WTC11 (cell line): ENCODE results near the gene THSD7B. TPM values are rescaled to one million over a fixed set of nuclear protein-coding genes. Genes with fewer than 3 reads are reported as not detected.

Source experiments
- ATAC-seq: fragments of 200-7000 bp; cut with Tn5 transposase; 2 replicates; pipeline ENCODE4 v1.10.0; 2021; ENCODE audit warnings: mild to moderate bottlenecking, moderate library complexity
- CTCF ChIA-PET: fragments of 300-600 bp; sonication (Branson Sonifier 250); formaldehyde crosslinking; loops from one replicate; lab custom pipeline; 2021; ENCODE audit warnings: antibody characterized with exemption; lab: Charles Lee
- POLR2A ChIA-PET: fragments of 350-600 bp; sonication (Branson Sonifier 250); formaldehyde crosslinking; loops from one replicate; lab custom pipeline; 2021; ENCODE audit warnings: antibody characterized with exemption; lab: Charles Lee
- DNase-seq: peaks from one replicate; pipeline ENCODE4 v3.0.0; 2021; ENCODE audit warnings: low spot score
- H3K27ac Mint-ChIP-seq: 2 replicates; pipeline ENCODE4 v1.8.0; 2021; ENCODE audit warnings: mixed read lengths
- H3K27me3 Mint-ChIP-seq: 2 replicates; pipeline ENCODE4 v1.8.0; 2021; ENCODE audit warnings: low read depth, mild to moderate bottlenecking, moderate library complexity, mixed read lengths
- H3K36me3 Mint-ChIP-seq: 2 replicates; pipeline ENCODE4 v1.8.0; 2021; ENCODE audit warnings: mixed read lengths
- H3K4me1 Mint-ChIP-seq: 2 replicates; pipeline ENCODE4 v1.8.0; 2022; ENCODE audit warnings: mixed read lengths
- H3K4me3 Mint-ChIP-seq: 2 replicates; pipeline ENCODE4 v1.8.0; 2021; ENCODE audit warnings: mild to moderate bottlenecking, moderate library complexity, mixed read lengths
- H3K9me3 Mint-ChIP-seq: 2 replicates; pipeline ENCODE4 v1.8.0; 2021; ENCODE audit warnings: mixed read lengths
- FOXJ3 ChIP-seq: sonication (generic); formaldehyde crosslinking; IDR thresholded peaks from 2 replicates; pipeline ENCODE4 v1.9.0; 2021; ENCODE audit warnings: missing genetic modification reagents, mild to moderate bottlenecking, borderline replicate concordance
- GABPB1 ChIP-seq: sonication (generic); formaldehyde crosslinking; IDR thresholded peaks from 2 replicates; pipeline ENCODE4 v1.8.1; 2023; ENCODE audit warnings: mild to moderate bottlenecking, missing genetic modification reagents
- GTF2I ChIP-seq: fragments of 250-450 bp; sonication (Bioruptor Pico); conservative IDR thresholded peaks from 2 replicates; pipeline ENCODE4 v1.4.0; 2021; ENCODE audit warnings: mild to moderate bottlenecking
- HMGA2 ChIP-seq: fragments of 250-450 bp; sonication (Bioruptor Pico); IDR thresholded peaks from 2 replicates; pipeline ENCODE4 v1.4.0; 2021; ENCODE audit warnings: mild to moderate bottlenecking, moderate library complexity
- IRF2 ChIP-seq: sonication (generic); formaldehyde crosslinking; IDR thresholded peaks from 2 replicates; pipeline ENCODE4 v1.8.0; 2022; ENCODE audit warnings: low read depth, missing genetic modification reagents, borderline replicate concordance
- OVOL2 ChIP-seq: fragments of 250-450 bp; sonication (Bioruptor Pico); IDR thresholded peaks from 2 replicates; pipeline ENCODE4 v1.9.0; 2021; ENCODE audit warnings: mild to moderate bottlenecking, borderline replicate concordance
- RORB ChIP-seq: fragments of 250-450 bp; sonication (Bioruptor Pico); IDR thresholded peaks from 2 replicates; pipeline ENCODE4 v1.9.0; 2021; ENCODE audit warnings: mild to moderate bottlenecking
- SMAD4 ChIP-seq: sonication (generic); formaldehyde crosslinking; IDR thresholded peaks from 2 replicates; pipeline ENCODE4 v1.8.0; 2022; ENCODE audit warnings: mild to moderate bottlenecking, missing genetic modification reagents
- ZNF138 ChIP-seq: sonication (generic); formaldehyde crosslinking; conservative IDR thresholded peaks from 2 replicates; pipeline ENCODE4 v1.8.1; 2022; ENCODE audit warnings: mild to moderate bottlenecking, moderate library complexity, missing genetic modification reagents
- ZNF219 ChIP-seq: sonication (generic); formaldehyde crosslinking; IDR thresholded peaks from 2 replicates; pipeline ENCODE4 v1.8.0; 2023; ENCODE audit warnings: missing genetic modification reagents, mild to moderate bottlenecking, borderline replicate concordance
- ZNF263 ChIP-seq: sonication (generic); formaldehyde crosslinking; IDR thresholded peaks from 2 replicates; pipeline ENCODE4 v1.8.1; 2022; ENCODE audit warnings: low read depth, mild to moderate bottlenecking, moderate library complexity, missing genetic modification reagents
- ZNF396 ChIP-seq: fragments of 250-450 bp; sonication (Bioruptor Pico); IDR thresholded peaks from 2 replicates; pipeline ENCODE4 v1.8.0; 2021; ENCODE audit warnings: mild to moderate bottlenecking, moderate library complexity, borderline replicate concordance
- ZNF416 ChIP-seq: fragments of 250-450 bp; sonication (Bioruptor Pico); IDR thresholded peaks from 2 replicates; pipeline ENCODE4 v1.9.0; 2021; ENCODE audit warnings: mild to moderate bottlenecking, inconsistent platforms
- total RNA-seq: library from RNA; stranded (reverse); gene quantifications from 3 replicates; pipeline ENCODE4 v1.2.3, GENCODE V29; 2021
- TF ChIP-seq, protein P1 (sequence below): fragments of 250-450 bp; sonication (Bioruptor Pico); IDR thresholded peaks from 2 replicates; pipeline ENCODE4 v1.9.0; 2021; ENCODE audit warnings: mild to moderate bottlenecking
- TF ChIP-seq, protein P2 (sequence below): fragments of 250-450 bp; sonication (Bioruptor Pico); IDR thresholded peaks from 2 replicates; pipeline ENCODE4 v1.8.0; 2021; ENCODE audit warnings: mild to moderate bottlenecking
- TF ChIP-seq, protein P3 (sequence below): fragments of 250-450 bp; sonication (Bioruptor Pico); IDR thresholded peaks from 2 replicates; pipeline ENCODE4 v1.9.0; 2021; ENCODE audit warnings: moderate library complexity, mild to moderate bottlenecking, inconsistent platforms, borderline replicate concordance
- TF ChIP-seq, protein P4 (sequence below): sonication (generic); formaldehyde crosslinking; IDR thresholded peaks from 2 replicates; pipeline ENCODE4 v1.8.0; 2022; ENCODE audit warnings: mild to moderate bottlenecking, missing genetic modification reagents
- TF ChIP-seq, protein P5 (sequence below): fragments of 250-450 bp; sonication (Bioruptor Pico); IDR thresholded peaks from 2 replicates; pipeline ENCODE4 v2.1.2; 2022; ENCODE audit warnings: mild to moderate bottlenecking, moderate library complexity
- TF ChIP-seq, protein P6 (sequence below): sonication (generic); formaldehyde crosslinking; IDR thresholded peaks from 2 replicates; pipeline ENCODE4 v1.8.1; 2023; ENCODE audit warnings: mild to moderate bottlenecking, missing genetic modification reagents
- TF ChIP-seq, protein P7 (sequence below): sonication (generic); formaldehyde crosslinking; IDR thresholded peaks from 2 replicates; pipeline ENCODE4 v1.8.1; 2022; ENCODE audit warnings: mild to moderate bottlenecking, missing genetic modification reagents, moderate library complexity, borderline replicate concordance

The THSD7B gene
- total RNA-seq, 1 experiment from 2014 or later, result 2.9 TPM

DNA sequence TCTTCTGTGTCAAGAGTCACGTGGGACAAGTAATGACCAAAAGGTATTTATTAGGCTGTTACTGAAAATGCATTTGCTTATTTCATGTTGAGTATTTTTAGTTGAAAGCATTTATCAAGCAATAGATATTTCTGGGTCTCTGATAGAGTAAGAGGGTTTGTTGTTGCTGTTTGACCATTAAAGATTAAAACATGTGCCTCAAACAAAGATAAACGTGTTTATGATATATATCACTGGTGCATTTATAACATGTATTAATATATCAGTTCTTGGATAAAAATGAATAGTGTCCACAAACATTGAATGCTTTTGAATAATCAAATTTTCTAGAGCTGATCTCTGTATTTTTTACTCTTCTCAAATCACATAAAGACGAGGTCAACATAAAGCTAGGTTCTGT is 467.7 kb downstream of the THSD7B start:
- Mint-ChIP-seq H3K27me3 (no peaks in the 10 kb centered on the region), H3K9me3 (no peaks in the 10 kb centered on the region; the same call in 1 of the 2 replicates), H3K4me3 (no peak overlapping the region), H3K36me3 (no peaks in the 10 kb centered on the region)
- TF ChIP-seq ZNF416 (no peak), IRF2 (CRISPR knock-in tag) (no peak)
- TF ChIP-seq, protein P1, sequence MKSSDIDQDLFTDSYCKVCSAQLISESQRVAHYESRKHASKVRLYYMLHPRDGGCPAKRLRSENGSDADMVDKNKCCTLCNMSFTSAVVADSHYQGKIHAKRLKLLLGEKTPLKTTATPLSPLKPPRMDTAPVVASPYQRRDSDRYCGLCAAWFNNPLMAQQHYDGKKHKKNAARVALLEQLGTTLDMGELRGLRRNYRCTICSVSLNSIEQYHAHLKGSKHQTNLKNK, result no peak
- TF ChIP-seq, protein P2, sequence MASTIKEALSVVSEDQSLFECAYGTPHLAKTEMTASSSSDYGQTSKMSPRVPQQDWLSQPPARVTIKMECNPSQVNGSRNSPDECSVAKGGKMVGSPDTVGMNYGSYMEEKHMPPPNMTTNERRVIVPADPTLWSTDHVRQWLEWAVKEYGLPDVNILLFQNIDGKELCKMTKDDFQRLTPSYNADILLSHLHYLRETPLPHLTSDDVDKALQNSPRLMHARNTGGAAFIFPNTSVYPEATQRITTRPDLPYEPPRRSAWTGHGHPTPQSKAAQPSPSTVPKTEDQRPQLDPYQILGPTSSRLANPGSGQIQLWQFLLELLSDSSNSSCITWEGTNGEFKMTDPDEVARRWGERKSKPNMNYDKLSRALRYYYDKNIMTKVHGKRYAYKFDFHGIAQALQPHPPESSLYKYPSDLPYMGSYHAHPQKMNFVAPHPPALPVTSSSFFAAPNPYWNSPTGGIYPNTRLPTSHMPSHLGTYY (CRISPR knock-in tag), result no peak
- TF ChIP-seq, protein P3, sequence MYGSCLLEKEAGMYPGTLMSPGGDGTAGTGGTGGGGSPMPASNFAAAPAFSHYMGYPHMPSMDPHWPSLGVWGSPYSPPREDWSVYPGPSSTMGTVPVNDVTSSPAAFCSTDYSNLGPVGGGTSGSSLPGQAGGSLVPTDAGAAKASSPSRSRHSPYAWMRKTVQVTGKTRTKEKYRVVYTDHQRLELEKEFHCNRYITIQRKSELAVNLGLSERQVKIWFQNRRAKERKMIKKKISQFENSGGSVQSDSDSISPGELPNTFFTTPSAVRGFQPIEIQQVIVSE (CRISPR knock-in tag), result no peak
- TF ChIP-seq, all 79 proteins: peak for 0
- DNase-seq, result no peak
- ChIA-PET CTCF (no interaction called here), POLR2A (no interaction called here)
- ATAC-seq, result no peak
- Mint-ChIP-seq H3K27ac (no peak overlapping the region), H3K4me1 (0 out of 2 replicates have a peak, but pooled peaks cover 3% of the 10 kb centered on the region)

DNA sequence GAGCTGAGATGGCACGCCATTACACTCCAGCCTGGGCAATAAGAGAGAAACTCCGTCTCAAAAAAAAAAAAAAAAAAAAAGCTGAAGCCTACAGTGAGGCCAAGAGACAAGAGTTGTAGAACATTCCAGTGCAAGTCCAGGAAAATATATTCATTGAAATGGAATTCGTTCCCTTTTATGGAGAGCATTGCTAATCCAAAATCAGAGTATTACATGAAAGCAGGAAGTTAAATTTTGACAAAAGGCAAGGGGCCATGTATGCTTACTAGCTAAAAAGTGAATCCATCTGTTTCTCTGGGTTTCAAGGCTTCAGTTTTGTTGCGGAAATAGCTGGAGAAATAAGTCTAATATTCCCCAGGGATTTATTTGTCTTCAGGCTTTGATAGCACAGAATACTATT is 471.7 kb downstream of the THSD7B start:
- Mint-ChIP-seq H3K27me3 (no peaks in the 10 kb centered on the region), H3K4me1 (no peaks in the 10 kb centered on the region), H3K27ac (no peak overlapping the region), H3K9me3 (no peaks in the 10 kb centered on the region; the same call in 1 of the 2 replicates), H3K4me3 (no peak overlapping the region), H3K36me3 (no peaks in the 10 kb centered on the region)
- POLR2A ChIA-PET, result no interaction called here
- TF ChIP-seq ZNF138 (CRISPR knock-in tag) (no peak), ZNF263 (CRISPR knock-in tag) (no peak), SMAD4 (no peak), OVOL2 (no peak), ZNF396 (no peak), HMGA2 (CRISPR knock-in tag) (no peak)
- no peak for ATAC-seq
- CTCF ChIA-PET, result interaction anchor here (1.9 kb wide), 1 partner anchor 12 kb away, joined by 4 read pairs; no protein-coding TSS in a partner anchor
- DNase-seq, result no peak

DNA sequence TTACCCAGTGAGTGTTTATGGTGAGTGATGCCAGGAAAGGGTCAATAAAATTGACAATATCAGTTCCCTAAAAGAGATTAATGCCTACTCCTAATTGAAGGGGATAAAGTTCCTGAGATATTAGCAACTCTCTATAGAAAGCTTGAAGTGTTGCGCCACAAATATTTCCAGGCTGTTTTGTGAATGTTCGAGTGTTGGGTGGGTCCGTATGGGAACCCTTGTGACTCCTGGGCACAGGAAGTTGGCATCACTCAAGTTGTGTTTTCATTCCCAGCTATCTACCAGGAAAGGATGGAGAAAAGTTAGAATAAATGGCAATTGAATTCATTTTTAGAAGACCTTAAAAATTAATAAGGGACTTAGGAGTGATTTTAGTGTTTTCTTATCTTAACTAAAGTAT is 472.7 kb downstream of the THSD7B start:
- H3K9me3 Mint-ChIP-seq, result no peaks in the 10 kb centered on the region; the same call in 1 of the 2 replicates
- no peak overlapping the region for H3K4me3 Mint-ChIP-seq

DNA sequence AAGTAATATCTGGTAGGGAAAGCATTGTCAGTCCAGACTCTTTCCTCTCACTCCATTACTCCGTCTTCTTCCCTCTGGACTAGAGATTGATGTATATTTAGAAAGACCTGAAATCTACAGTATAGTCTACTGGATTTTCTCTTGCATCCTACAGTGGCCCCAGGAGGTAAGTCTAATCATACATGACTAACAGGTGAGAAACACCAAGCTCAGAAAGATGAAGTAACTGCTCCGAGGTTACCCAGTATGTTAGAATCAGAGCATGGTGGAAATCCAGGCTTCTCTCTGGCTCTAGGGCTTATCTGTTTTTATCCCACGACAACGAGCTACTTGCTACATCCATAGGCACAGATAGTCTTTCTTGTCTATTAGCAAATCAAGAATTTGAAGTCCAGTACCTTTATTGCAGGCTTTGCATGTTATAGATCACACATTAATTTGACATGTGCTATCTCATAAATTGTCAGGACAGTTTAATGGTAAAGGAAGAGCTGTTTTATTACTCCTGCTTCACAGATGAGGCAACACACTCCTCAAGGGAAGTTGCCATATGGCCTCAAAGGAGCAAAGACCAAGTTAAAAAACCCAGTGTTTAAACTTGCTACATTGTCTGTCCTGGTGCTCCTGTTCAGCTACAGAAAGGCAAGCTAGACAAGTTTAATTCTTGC is 484.3 kb downstream of the THSD7B start:
- DNase-seq, result no peak
- Mint-ChIP-seq H3K36me3 (no peaks in the 10 kb centered on the region), H3K27me3 (no peaks in the 10 kb centered on the region), H3K4me3 (no peak overlapping the region), H3K4me1 (peaks cover 9% of the 10 kb centered on the region; the same call in 1 of the 2 replicates), H3K27ac (no peak overlapping the region), H3K9me3 (no peaks in the 10 kb centered on the region)
- CTCF ChIA-PET, result no interaction called here
- POLR2A ChIA-PET, result no interaction called here
- no peak for ATAC-seq
- no peak for TF ChIP-seq RORB (CRISPR knock-in tag)
- TF ChIP-seq SMAD4, result no peak
- TF ChIP-seq, protein P4, sequence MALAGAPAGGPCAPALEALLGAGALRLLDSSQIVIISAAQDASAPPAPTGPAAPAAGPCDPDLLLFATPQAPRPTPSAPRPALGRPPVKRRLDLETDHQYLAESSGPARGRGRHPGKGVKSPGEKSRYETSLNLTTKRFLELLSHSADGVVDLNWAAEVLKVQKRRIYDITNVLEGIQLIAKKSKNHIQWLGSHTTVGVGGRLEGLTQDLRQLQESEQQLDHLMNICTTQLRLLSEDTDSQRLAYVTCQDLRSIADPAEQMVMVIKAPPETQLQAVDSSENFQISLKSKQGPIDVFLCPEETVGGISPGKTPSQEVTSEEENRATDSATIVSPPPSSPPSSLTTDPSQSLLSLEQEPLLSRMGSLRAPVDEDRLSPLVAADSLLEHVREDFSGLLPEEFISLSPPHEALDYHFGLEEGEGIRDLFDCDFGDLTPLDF (CRISPR knock-in tag), result no peak
- TF ChIP-seq, protein P5, sequence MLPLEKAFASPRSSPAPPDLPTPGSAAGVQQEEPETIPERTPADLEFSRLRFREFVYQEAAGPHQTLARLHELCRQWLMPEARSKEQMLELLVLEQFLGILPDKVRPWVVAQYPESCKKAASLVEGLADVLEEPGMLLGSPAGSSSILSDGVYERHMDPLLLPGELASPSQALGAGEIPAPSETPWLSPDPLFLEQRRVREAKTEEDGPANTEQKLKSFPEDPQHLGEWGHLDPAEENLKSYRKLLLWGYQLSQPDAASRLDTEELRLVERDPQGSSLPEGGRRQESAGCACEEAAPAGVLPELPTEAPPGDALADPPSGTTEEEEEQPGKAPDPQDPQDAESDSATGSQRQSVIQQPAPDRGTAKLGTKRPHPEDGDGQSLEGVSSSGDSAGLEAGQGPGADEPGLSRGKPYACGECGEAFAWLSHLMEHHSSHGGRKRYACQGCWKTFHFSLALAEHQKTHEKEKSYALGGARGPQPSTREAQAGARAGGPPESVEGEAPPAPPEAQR (CRISPR knock-in tag), result no peak
- TF ChIP-seq, protein P6, sequence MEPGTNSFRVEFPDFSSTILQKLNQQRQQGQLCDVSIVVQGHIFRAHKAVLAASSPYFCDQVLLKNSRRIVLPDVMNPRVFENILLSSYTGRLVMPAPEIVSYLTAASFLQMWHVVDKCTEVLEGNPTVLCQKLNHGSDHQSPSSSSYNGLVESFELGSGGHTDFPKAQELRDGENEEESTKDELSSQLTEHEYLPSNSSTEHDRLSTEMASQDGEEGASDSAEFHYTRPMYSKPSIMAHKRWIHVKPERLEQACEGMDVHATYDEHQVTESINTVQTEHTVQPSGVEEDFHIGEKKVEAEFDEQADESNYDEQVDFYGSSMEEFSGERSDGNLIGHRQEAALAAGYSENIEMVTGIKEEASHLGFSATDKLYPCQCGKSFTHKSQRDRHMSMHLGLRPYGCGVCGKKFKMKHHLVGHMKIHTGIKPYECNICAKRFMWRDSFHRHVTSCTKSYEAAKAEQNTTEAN (CRISPR knock-in tag), result no peak
- TF ChIP-seq ZNF263 (CRISPR knock-in tag), result no peak
- TF ChIP-seq FOXJ3, result no peak
- TF ChIP-seq ZNF219 (CRISPR knock-in tag), result no peak
- TF ChIP-seq, protein P7, sequence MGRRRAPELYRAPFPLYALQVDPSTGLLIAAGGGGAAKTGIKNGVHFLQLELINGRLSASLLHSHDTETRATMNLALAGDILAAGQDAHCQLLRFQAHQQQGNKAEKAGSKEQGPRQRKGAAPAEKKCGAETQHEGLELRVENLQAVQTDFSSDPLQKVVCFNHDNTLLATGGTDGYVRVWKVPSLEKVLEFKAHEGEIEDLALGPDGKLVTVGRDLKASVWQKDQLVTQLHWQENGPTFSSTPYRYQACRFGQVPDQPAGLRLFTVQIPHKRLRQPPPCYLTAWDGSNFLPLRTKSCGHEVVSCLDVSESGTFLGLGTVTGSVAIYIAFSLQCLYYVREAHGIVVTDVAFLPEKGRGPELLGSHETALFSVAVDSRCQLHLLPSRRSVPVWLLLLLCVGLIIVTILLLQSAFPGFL, result no peak

More for the DNA sequence above, 472.7 kb downstream of the THSD7B start:
- POLR2A ChIA-PET, result no interaction called here
- no peak overlapping the region for H3K27ac Mint-ChIP-seq
- no peaks in the 10 kb centered on the region for H3K4me1 Mint-ChIP-seq
- no peaks in the 10 kb centered on the region for H3K27me3 Mint-ChIP-seq
- CTCF ChIA-PET, result no interaction called here
- H3K36me3 Mint-ChIP-seq, result no peaks in the 10 kb centered on the region
- ATAC-seq, result no peak
- no peak for DNase-seq
- no peak for TF ChIP-seq GTF2I
- TF ChIP-seq GABPB1 (CRISPR knock-in tag), result no peak
- TF ChIP-seq, protein P7, result no peak
